ENCODE measurements around the gene CLSTN3. TPM values are rescaled to one million over a fixed set of nuclear protein-coding genes. Genes with fewer than 3 reads are reported as not detected.

CLSTN3 gene
- total and polyA plus RNA-seq, 9 of the 15 experiments (the other 6 are each of a cell fraction or from before 2014, with no cell fraction given) = 0.08 to 23.2 (median 11.0) TPM

- no peaks in the 10 kb centered on the region for H4K20me1 ChIP-seq (replicated peaks; ENCODE audit: control insufficient read depth, insufficient read depth, low read length)
- CTCF ChIA-PET (ENCODE audit: low intra/inter-chr PET ratio) = no interaction called here
- peaks cover 0 to 9% of the 10 kb centered on the region in 2 experiments; a peak in 2 of 5 replicates for H3K4me1 ChIP-seq (replicated peaks in 1 of 2; ENCODE audit: control insufficient read depth in 2 of 2, insufficient read depth in 2 of 2, low read length in 2 of 2)
- no TSS peak for BruUV-seq (replicated peaks)
- no peaks in the 10 kb centered on the region for H3K9me3 ChIP-seq (replicated peaks; ENCODE audit: control insufficient read depth, insufficient read depth, low read depth, low read length)
- DNase-seq (ENCODE audit: extremely low read depth in 1 of 4, low spot score in 3 of 4) (no peak), ATAC-seq (no peak), FAIRE-seq (no peak)
- no peaks in the 10 kb centered on the region for H3K79me2 ChIP-seq (ENCODE audit: control insufficient read depth, insufficient read depth, low read length)
- intact Hi-C loops (cut with micrococcal nuclease) (no loop called here), in situ Hi-C loops (cut with MboI) (no loop called here)
- H2AFZ ChIP-seq (ENCODE audit: low read depth, low read length) = no peak overlapping the region
- H3K27me3 ChIP-seq (ENCODE audit: control insufficient read depth in 2 of 2, insufficient read depth in 2 of 2, low read length in 2 of 2) = no peaks in the 10 kb centered on the region
- no peaks in the 10 kb centered on the region for H3K9me1 ChIP-seq (ENCODE audit: control insufficient read depth, insufficient read depth, low read length)
- TF ChIP-seq ZNF24 (IDR thresholded peaks at IDR 0.05) = no peak
- H3K27ac ChIP-seq (ENCODE audit: extremely low read depth, low read depth, low read length) = no peak overlapping the region
- WGBS (ENCODE audit: insufficient coverage, low coverage, missing lambda C conversion rate) = 56% methylated on average over 3 of the region's 4 CpGs
- peaks cover 28% of the 10 kb centered on the region; the same call in 2 of the 3 replicates for H3K36me3 ChIP-seq (ENCODE audit: control insufficient read depth, insufficient read depth, low read length)
- H3K4me2 ChIP-seq (ENCODE audit: insufficient read depth, low read length) = no peak overlapping the region
- no peak overlapping the region for H3K9ac ChIP-seq (ENCODE audit: insufficient read depth in 1 of 2, low read depth in 2 of 2, low read length in 2 of 2)
- POLR2A ChIA-PET = interaction anchor here (0.6 to 1.7 kb wide), 3 partner anchors 8 to 12 kb away, joined by 4 to 5 read pairs (median 5); no protein-coding TSS in a partner anchor
- H3K4me3 ChIP-seq = no peak overlapping the region
These were observed 22.6 kb downstream of the CLSTN3 start for GRCh38 chr12:7152818-7153217.

DNA sequence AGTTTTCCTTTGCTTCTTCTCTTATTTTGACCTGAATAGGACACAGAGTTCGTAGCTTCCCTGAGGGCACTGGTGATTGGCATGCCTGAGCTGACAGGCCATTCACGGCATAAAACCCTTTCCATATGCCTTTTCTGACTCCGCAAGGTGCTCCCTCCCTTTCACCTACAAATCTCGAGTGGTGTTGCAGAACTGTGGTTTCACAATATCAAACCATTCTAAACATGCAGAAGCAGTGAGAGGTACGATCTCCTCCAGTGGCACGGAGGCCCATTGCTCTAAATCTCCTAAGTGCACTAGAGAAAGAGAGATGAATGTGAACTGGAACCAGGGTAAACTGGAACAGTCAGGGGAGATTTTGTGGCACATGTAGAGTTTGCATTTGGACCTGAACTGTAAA, 23.9 kb downstream of the CLSTN3 start:
- H3K4me1 ChIP-seq (replicated peaks in 1 of 2; ENCODE audit: control insufficient read depth in 2 of 2, insufficient read depth in 2 of 2, low read length in 2 of 2) = peaks cover 0 to 9% of the 10 kb centered on the region in 2 experiments; a peak in 2 of 5 replicates
- FAIRE-seq (no peak), DNase-seq (ENCODE audit: extremely low read depth in 1 of 4, low spot score in 3 of 4) (no peak), ATAC-seq (no peak)
- peaks cover 19% of the 10 kb centered on the region; the same call in 2 of the 3 replicates for H3K36me3 ChIP-seq (ENCODE audit: control insufficient read depth, insufficient read depth, low read length)
- no peaks in the 10 kb centered on the region for H3K79me2 ChIP-seq (ENCODE audit: control insufficient read depth, insufficient read depth, low read length)
- H3K4me3 ChIP-seq = no peak overlapping the region
- TF ChIP-seq ZC3H4 (CRISPR knock-in tag; IDR thresholded peaks at IDR 0.05; ENCODE audit: borderline replicate concordance) (no peak), ZNF778 (CRISPR knock-in tag; IDR thresholded peaks at IDR 0.05) (no peak), ZNF511 (CRISPR knock-in tag; IDR thresholded peaks at IDR 0.05) (no peak), FOXP1 (CRISPR knock-in tag; IDR thresholded peaks at IDR 0.05) (no peak), LEF1 (IDR thresholded peaks at IDR 0.05) (no peak), AFF1 (IDR thresholded peaks at IDR 0.05; ENCODE audit: low read depth in 1 of 2, partially characterized antibody in 2 of 2) (no peak), STAT5B (CRISPR knock-in tag; IDR thresholded peaks at IDR 0.05) (no peak), ZNF263 (CRISPR knock-in tag; IDR thresholded peaks at IDR 0.05; ENCODE audit: borderline replicate concordance) (no peak)
- TF ChIP-seq, protein P1, sequence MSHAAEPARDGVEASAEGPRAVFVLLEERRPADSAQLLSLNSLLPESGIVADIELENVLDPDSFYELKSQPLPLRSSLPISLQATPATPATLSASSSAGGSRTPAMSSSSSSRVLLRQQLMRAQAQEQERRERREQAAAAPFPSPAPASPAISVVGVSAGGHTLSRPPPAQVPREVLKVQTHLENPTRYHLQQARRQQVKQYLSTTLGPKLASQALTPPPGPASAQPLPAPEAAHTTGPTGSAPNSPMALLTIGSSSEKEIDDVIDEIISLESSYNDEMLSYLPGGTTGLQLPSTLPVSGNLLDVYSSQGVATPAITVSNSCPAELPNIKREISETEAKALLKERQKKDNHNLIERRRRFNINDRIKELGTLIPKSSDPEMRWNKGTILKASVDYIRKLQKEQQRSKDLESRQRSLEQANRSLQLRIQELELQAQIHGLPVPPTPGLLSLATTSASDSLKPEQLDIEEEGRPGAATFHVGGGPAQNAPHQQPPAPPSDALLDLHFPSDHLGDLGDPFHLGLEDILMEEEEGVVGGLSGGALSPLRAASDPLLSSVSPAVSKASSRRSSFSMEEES (CRISPR knock-in tag; IDR thresholded peaks at IDR 0.05) = no peak
- no peaks in the 10 kb centered on the region for H3K9me1 ChIP-seq (ENCODE audit: control insufficient read depth, insufficient read depth, low read length)
- CTCF ChIA-PET (ENCODE audit: low intra/inter-chr PET ratio) = no interaction called here
- in situ Hi-C loops (cut with MboI) = no loop called here
- H3K27ac ChIP-seq (ENCODE audit: extremely low read depth, low read depth, low read length) = no peak overlapping the region
- no peak overlapping the region for H2AFZ ChIP-seq (ENCODE audit: low read depth, low read length)
- no peaks in the 10 kb centered on the region for H4K20me1 ChIP-seq (replicated peaks; ENCODE audit: control insufficient read depth, insufficient read depth, low read length)
- no TSS peak for BruUV-seq (replicated peaks)
- H3K27me3 ChIP-seq (ENCODE audit: control insufficient read depth in 2 of 2, insufficient read depth in 2 of 2, low read length in 2 of 2) = no peaks in the 10 kb centered on the region
- no peak overlapping the region for H3K9ac ChIP-seq (ENCODE audit: insufficient read depth in 1 of 2, low read depth in 2 of 2, low read length in 2 of 2)
- intact Hi-C loops (cut with micrococcal nuclease) = no loop called here
- H3K4me2 ChIP-seq (ENCODE audit: insufficient read depth, low read length) = no peak overlapping the region
- H3K9me3 ChIP-seq (replicated peaks; ENCODE audit: control insufficient read depth, insufficient read depth, low read depth, low read length) = no peaks in the 10 kb centered on the region
- WGBS (ENCODE audit: insufficient coverage, low coverage, missing lambda C conversion rate) = 62% methylated on average over 4 of the region's 6 CpGs
- POLR2A ChIA-PET = interaction anchor here (1.1 to 1.7 kb wide), 2 partner anchors 9 to 11 kb away, joined by 4 to 5 read pairs; no protein-coding TSS in a partner anchor

All from K562 (cell line).